ENCODE data around the gene INTS11. TPM values are rescaled to one million over a fixed set of nuclear protein-coding genes. Genes with fewer than 3 reads are reported as not detected.

Gene INTS11
- total RNA-seq, 1 experiment from 2014 or later, result 161 TPM

DNA sequence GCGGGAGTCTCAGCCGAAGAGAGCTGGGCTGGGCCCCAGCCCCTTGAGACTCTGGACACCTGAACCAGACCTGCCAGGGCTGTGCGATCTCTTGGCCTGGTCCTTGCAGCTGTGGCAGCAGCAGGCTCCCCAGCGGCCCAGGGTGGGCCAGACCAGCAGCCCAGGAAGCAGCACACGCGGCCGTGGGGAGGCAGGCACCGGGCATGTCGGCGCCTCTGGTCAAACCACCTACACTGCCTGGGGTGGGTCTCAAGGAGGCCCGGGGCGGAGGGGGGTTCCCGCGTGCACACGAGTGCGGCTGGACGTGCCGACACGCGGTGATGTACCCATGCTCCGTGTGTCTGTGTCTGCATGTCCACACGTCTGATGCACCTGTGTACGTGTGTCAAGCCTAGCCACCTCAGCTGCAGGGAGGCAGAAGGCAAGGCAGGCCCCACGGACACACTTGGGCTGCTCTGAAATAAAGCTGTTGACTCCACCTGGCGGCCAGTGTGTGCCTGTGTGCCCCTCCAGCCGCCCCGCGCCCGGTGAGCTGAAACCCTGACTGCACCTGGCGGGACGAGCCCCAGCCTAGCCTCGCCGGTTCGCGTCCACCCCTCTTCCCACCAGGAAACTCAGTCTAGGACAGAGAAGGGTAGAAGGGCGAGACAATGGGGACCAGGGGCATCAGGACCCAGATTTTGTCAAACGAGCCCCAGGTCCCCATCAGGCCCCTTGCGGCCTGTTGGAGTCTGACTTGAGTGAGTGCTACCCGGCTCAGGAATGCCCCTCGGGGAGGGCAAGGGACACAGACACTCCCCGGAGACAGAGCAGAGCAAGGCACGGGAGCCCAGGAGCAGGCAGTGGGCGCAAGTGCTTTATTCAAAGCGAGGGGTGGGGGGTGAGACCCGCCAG lies 32.7 kb downstream of the INTS11 start:
- H3K9me3 ChIP-seq (ENCODE audit: control insufficient read depth in 1 of 2, insufficient read depth in 1 of 2, low read depth in 1 of 2, low read length in 2 of 2), result no peaks in the 10 kb centered on the region
- ChIA-PET CTCF (interaction anchor here (0.7 to 2.8 kb wide), 16 partner anchors 8 to 352 kb away, joined by 3 to 30 read pairs (median 4); partner anchors contain the start of gene CCNL2), RAD21 (ENCODE audit: low non-redundant PET in 1 of 2, low total read pairs in 2 of 2, uncharacterized antibody in 2 of 2, unreplicated experiment in 2 of 2) (interaction anchor here (0.7 to 1.5 kb wide), 5 partner anchors 13 to 170 kb away, joined by 3 to 7 read pairs (median 3); partner anchors contain the start of gene UBE2J2 (in 1 of the 2)), POLR2A (no interaction called here)
- H3K9ac ChIP-seq (ENCODE audit: low read length), result no peak overlapping the region
- H3K4me1 ChIP-seq (ENCODE audit: control insufficient read depth in 1 of 2, insufficient read depth in 2 of 2, low read length in 2 of 2), result peaks cover 14 to 34% of the 10 kb centered on the region in 2 experiments
- H3K9me2 ChIP-seq (ENCODE audit: insufficient read depth), result no peaks in the 10 kb centered on the region
- DNase-seq (ENCODE audit: low read depth, low spot score) (no peak), ATAC-seq (peak; percentile 75)
- H3K4me2 ChIP-seq (ENCODE audit: low read length), result peak overlapping the region; percentile 47
- no TSS peak for BruUV-seq (replicated peaks)
- H3K27ac ChIP-seq (ENCODE audit: low read depth, low read length), result peak overlapping the region; percentile 45; the same call in 1 of the 2 replicates
- H3K4me3 ChIP-seq (replicated peaks in 1 of 2; ENCODE audit: low read depth in 1 of 2, low read length in 2 of 2), result no peak overlapping the region
- TF ChIP-seq POLR2A (IDR thresholded peaks at IDR 0.05; ENCODE audit: borderline replicate concordance, extremely low read depth, insufficient read depth, insufficient read length) (no peak), YY1 (IDR thresholded peaks at IDR 0.05; ENCODE audit: extremely low read depth, insufficient replicate concordance, low read depth, low read length) (no peak), FOSL1 (IDR thresholded peaks at IDR 0.05; ENCODE audit: low read depth) (no peak), EZH2 (IDR thresholded peaks at IDR 0.05) (no peak), CBX3 (IDR thresholded peaks at IDR 0.05; ENCODE audit: low read depth) (no peak), JUND (IDR thresholded peaks at IDR 0.05) (no peak), RAD21 (IDR thresholded peaks at IDR 0.05; ENCODE audit: low read depth) (peak; percentile 86), ZFX (IDR thresholded peaks at IDR 0.05) (no peak), EGR1 (IDR thresholded peaks at IDR 0.05; ENCODE audit: low read depth) (no peak), ELF1 (IDR thresholded peaks at IDR 0.05; ENCODE audit: borderline replicate concordance, low read depth) (no peak)
- TF ChIP-seq, protein P1, sequence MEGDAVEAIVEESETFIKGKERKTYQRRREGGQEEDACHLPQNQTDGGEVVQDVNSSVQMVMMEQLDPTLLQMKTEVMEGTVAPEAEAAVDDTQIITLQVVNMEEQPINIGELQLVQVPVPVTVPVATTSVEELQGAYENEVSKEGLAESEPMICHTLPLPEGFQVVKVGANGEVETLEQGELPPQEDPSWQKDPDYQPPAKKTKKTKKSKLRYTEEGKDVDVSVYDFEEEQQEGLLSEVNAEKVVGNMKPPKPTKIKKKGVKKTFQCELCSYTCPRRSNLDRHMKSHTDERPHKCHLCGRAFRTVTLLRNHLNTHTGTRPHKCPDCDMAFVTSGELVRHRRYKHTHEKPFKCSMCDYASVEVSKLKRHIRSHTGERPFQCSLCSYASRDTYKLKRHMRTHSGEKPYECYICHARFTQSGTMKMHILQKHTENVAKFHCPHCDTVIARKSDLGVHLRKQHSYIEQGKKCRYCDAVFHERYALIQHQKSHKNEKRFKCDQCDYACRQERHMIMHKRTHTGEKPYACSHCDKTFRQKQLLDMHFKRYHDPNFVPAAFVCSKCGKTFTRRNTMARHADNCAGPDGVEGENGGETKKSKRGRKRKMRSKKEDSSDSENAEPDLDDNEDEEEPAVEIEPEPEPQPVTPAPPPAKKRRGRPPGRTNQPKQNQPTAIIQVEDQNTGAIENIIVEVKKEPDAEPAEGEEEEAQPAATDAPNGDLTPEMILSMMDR (IDR thresholded peaks at IDR 0.05 in 2 of 3, conservative IDR thresholded peaks at IDR 0.05 in 1 of 3; ENCODE audit: borderline replicate concordance in 1 of 3, insufficient read depth in 1 of 3, low read depth in 2 of 3, low read length in 2 of 3), result peak; percentile 65 to 72 (median 72)
- no peaks in the 10 kb centered on the region for H3K27me3 ChIP-seq (ENCODE audit: insufficient read depth, low read length)
- H3K79me2 ChIP-seq (ENCODE audit: insufficient read depth, low read length), result no peaks in the 10 kb centered on the region
- H4K20me1 ChIP-seq (ENCODE audit: insufficient read depth), result no peaks in the 10 kb centered on the region
- H3K36me3 ChIP-seq (ENCODE audit: control insufficient read depth in 1 of 2, insufficient read depth in 2 of 2, low read length in 2 of 2), result no peaks in the 10 kb centered on the region
- H2AFZ ChIP-seq (ENCODE audit: low read depth, low read length, poor library complexity, severe bottlenecking), result no peak overlapping the region
- intact Hi-C loops (cut with micrococcal nuclease), result loop anchor here (2.0 kb wide), 2 partner anchors 169 to 307 kb away; no protein-coding TSS in a partner anchor

Data from HCT116 (cell line).